Hepatocyte (in vitro differentiated cells): ENCODE data around the gene TIMM44. TPM values are rescaled to one million over a fixed set of nuclear protein-coding genes. Genes with fewer than 3 reads are reported as not detected.

ENCODE experiments used
- DNase-seq: peaks from one replicate; pipeline ENCODE4 v3.0.0-alpha.2; 2016; ENCODE audit warnings: low spot score
- H2AFZ ChIP-seq: fragments of 200-600 bp; sonication (generic); 2 replicates; pipeline ENCODE4 v1.6.0; 2016; ENCODE audit warnings: antibody characterized with exemption, mild to moderate bottlenecking
- H3K27ac ChIP-seq: fragments of 200-600 bp; sonication (generic); 2 replicates; pipeline ENCODE4 v1.5.1; 2016; ENCODE audit warnings: mild to moderate bottlenecking
- H3K27me3 ChIP-seq: fragments of 200-600 bp; sonication (generic); 2 replicates; pipeline ENCODE4 v1.6.1; 2016
- H3K36me3 ChIP-seq: fragments of 200-600 bp; sonication (generic); replicated peaks from 2 replicates; pipeline ENCODE4 v1.5.1; 2016; ENCODE audit warnings: low read depth; ENCODE audit not compliant: insufficient read depth
- H3K4me1 ChIP-seq: fragments of 200-600 bp; sonication (generic); 2 replicates; pipeline ENCODE4 v1.5.1; 2016; ENCODE audit warnings: mild to moderate bottlenecking, moderate library complexity; ENCODE audit not compliant: insufficient read depth
- H3K4me2 ChIP-seq: fragments of 200-600 bp; sonication (generic); 2 replicates; pipeline ENCODE4 v1.6.0; 2016
- H3K4me3 ChIP-seq: fragments of 200-600 bp; sonication (generic); 2 replicates; pipeline ENCODE4 v1.5.1; 2016; ENCODE audit warnings: mild to moderate bottlenecking
- H3K79me2 ChIP-seq: fragments of 200-600 bp; sonication (generic); 2 replicates; pipeline ENCODE4 v1.6.0; 2017; ENCODE audit warnings: mild to moderate bottlenecking
- H3K9me2 ChIP-seq: fragments of 200-600 bp; sonication (generic); replicated peaks from 2 replicates; pipeline ENCODE4 v1.6.0; 2017; ENCODE audit warnings: mild to moderate bottlenecking; ENCODE audit not compliant: insufficient read depth
- H3K9me3 ChIP-seq: fragments of 200-600 bp; sonication (generic); 2 replicates; pipeline ENCODE4 v1.5.1; 2016; ENCODE audit warnings: low read depth, mild to moderate bottlenecking
- H4K20me1 ChIP-seq: fragments of 200-600 bp; sonication (generic); 2 replicates; pipeline ENCODE4 v1.6.0; 2016; ENCODE audit warnings: mild to moderate bottlenecking; ENCODE audit not compliant: insufficient read depth, poor library complexity, severe bottlenecking
- EZH2 ChIP-seq: fragments of 200-600 bp; sonication (generic); IDR thresholded peaks from 2 replicates; pipeline ENCODE4 v1.6.1; 2016; ENCODE audit warnings: antibody characterized with exemption, mild to moderate bottlenecking, borderline replicate concordance
- EZH2phosphoT487 ChIP-seq: fragments of 200-600 bp; sonication (generic); IDR thresholded peaks from one replicate; pipeline ENCODE4 v1.6.1; 2018; ENCODE audit warnings: antibody characterized with exemption, mild to moderate bottlenecking, low read depth, moderate library complexity; ENCODE audit not compliant: unreplicated experiment, severe bottlenecking
- WGBS: methylation state at CpG from one replicate; pipeline ENCODE4 v1.1.6; 2016; ENCODE audit warnings: low lambda C conversion rate; ENCODE audit errors: missing lambda C conversion rate; 5-methylcytosine and 5-hydroxymethylcytosine counted together
- polyA plus RNA-seq: library from polyadenylated mRNA; unstranded; fragments of >200 nt; fragmentation: Nextera tagmentation; extraction: Ambion mirVana; gene quantifications from 2 replicates; pipeline ENCODE4 v1.2.1, GENCODE V29; 2016
- total RNA-seq: library from RNA; depleted of rRNA; stranded (reverse); fragments of >200 nt; gene quantifications from 2 replicates; pipeline ENCODE4 v1.2.3, GENCODE V29; 2014
- TF ChIP-seq, protein P1 (sequence below): fragments of 200-600 bp; sonication (generic); IDR thresholded peaks from 2 replicates; pipeline ENCODE4 v1.5.1; 2016; ENCODE audit warnings: antibody characterized with exemption, mild to moderate bottlenecking; ENCODE audit not compliant: poor library complexity

The TIMM44 gene
- total and polyA plus RNA-seq, 2 experiments from 2014 or later = 40.7 to 52.0 TPM

DNA sequence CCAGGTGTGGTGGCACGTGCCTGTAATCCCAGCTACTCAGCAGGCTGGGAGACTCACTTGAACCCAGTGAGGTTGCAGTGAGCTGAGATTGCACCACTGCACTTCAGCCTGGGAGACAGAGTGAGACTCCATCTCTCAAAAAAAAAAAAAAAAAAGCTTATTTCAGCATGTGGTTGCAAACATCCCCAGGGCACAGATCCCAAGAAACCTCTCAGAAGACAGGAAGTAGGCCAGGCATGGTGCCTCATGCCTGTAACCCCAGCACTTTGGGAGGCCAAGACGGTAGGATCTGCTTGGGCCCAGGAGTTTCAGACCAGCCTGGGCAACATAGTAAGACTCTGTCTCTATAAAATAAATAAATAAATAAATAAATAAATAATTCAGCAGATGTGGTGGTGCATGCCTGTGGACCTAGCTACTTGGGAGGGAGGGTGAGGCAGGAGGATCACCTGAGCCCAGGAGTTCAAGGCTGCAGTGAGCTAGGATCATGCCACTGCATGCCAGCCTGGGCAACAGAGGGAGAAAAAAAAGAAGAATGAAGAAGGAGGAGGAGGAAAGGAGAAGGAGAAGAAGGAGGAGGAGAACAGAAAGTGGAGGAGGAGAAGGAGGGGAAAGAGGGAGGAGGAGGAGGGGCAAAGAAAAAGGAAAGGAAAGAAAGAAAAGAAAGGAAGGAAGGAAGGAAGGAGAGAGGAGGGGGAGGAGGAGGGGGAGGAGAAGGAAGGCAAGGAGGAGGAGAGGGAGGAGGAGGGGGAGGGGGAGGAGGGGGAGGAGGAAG is 59.5 kb downstream of the TIMM44 start:
- H3K4me1 ChIP-seq = peaks cover 5% of the 10 kb centered on the region
- H3K27me3 ChIP-seq = no peaks in the 10 kb centered on the region
- no peak for DNase-seq
- no peak overlapping the region for H3K4me2 ChIP-seq
- no peak overlapping the region for H2AFZ ChIP-seq
- H3K79me2 ChIP-seq = peaks cover 2% of the 10 kb centered on the region
- TF ChIP-seq, protein P1, sequence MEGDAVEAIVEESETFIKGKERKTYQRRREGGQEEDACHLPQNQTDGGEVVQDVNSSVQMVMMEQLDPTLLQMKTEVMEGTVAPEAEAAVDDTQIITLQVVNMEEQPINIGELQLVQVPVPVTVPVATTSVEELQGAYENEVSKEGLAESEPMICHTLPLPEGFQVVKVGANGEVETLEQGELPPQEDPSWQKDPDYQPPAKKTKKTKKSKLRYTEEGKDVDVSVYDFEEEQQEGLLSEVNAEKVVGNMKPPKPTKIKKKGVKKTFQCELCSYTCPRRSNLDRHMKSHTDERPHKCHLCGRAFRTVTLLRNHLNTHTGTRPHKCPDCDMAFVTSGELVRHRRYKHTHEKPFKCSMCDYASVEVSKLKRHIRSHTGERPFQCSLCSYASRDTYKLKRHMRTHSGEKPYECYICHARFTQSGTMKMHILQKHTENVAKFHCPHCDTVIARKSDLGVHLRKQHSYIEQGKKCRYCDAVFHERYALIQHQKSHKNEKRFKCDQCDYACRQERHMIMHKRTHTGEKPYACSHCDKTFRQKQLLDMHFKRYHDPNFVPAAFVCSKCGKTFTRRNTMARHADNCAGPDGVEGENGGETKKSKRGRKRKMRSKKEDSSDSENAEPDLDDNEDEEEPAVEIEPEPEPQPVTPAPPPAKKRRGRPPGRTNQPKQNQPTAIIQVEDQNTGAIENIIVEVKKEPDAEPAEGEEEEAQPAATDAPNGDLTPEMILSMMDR = no peak
- TF ChIP-seq EZH2phosphoT487 = no peak
- no peak for TF ChIP-seq EZH2
- WGBS = 81% methylated on average over 2 of the region's 2 CpGs
- no peak overlapping the region for H3K27ac ChIP-seq
- no peaks in the 10 kb centered on the region for H3K36me3 ChIP-seq
- no peak overlapping the region for H3K4me3 ChIP-seq
- H3K9me2 ChIP-seq = no peaks in the 10 kb centered on the region
- H4K20me1 ChIP-seq = no peaks in the 10 kb centered on the region
- no peaks in the 10 kb centered on the region for H3K9me3 ChIP-seq

- H3K4me2 ChIP-seq = no peak overlapping the region
- H3K9me2 ChIP-seq = no peaks in the 10 kb centered on the region
- no peaks in the 10 kb centered on the region for H3K27me3 ChIP-seq
- no peaks in the 10 kb centered on the region for H3K9me3 ChIP-seq
- H3K4me1 ChIP-seq = no peaks in the 10 kb centered on the region
- no peak overlapping the region for H3K27ac ChIP-seq
- no peaks in the 10 kb centered on the region for H4K20me1 ChIP-seq
- H3K79me2 ChIP-seq = no peaks in the 10 kb centered on the region
- 79% methylated on average over 4 of the region's 4 CpGs for WGBS
- H3K36me3 ChIP-seq = no peaks in the 10 kb centered on the region
- no peak overlapping the region for H3K4me3 ChIP-seq
- DNase-seq = no peak
- TF ChIP-seq EZH2phosphoT487 (no peak), EZH2 (no peak)
- TF ChIP-seq, protein P1 = no peak
- no peak overlapping the region for H2AFZ ChIP-seq
Measured at GRCh38 chr19:7883105-7883504, 60.4 kb downstream of the TIMM44 start.

DNA sequence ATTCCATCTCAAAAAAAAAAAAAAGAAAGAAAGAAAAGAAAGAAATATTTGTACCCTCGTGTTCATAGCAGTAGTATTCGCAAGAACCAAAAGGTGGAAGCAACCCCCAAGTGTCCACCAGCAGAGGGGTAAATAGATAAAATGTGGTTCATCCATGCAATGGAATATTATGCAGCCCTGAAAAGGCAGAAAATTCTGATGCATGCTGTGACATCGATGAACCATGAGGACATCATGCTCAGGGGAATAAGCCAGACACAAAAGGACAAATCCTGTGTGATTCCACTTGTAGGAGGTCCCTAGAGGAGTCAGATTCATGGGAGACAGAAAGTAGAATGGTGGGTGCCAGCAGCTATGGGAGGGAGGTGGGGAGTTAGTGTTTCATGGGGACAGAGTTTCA is 61.6 kb downstream of the TIMM44 start:
- Histone ChIP-seq H3K4me2 (no peak overlapping the region), H2AFZ (no peak overlapping the region), H3K79me2 (no peaks in the 10 kb centered on the region), H3K4me3 (no peak overlapping the region), H4K20me1 (no peaks in the 10 kb centered on the region), H3K27me3 (no peaks in the 10 kb centered on the region), H3K4me1 (no peaks in the 10 kb centered on the region), H3K9me2 (no peaks in the 10 kb centered on the region), H3K9me3 (no peaks in the 10 kb centered on the region), H3K27ac (no peak overlapping the region), H3K36me3 (no peaks in the 10 kb centered on the region)
- TF ChIP-seq EZH2 (no peak), EZH2phosphoT487 (no peak)
- TF ChIP-seq, protein P1 = no peak
- WGBS = 97% methylated on average over 3 of the region's 3 CpGs
- no peak for DNase-seq
